Keratinocyte (primary cell): ENCODE results near the gene ATP13A3.

Experiments used
- CTCF ChIP-seq, 3 experiments: IDR thresholded peaks in 1 of 3; conservative IDR thresholded peaks in 1 of 3; optimal IDR thresholded peaks in 1 of 3; 2 replicates in 2 of 3; 3 replicates in 1 of 3; pipeline versions ENCODE3 to v1.5.1; 2011; ENCODE audit warnings: low read length in 3 of 3, mild to moderate bottlenecking in 3 of 3, moderate library complexity in 2 of 3, control low read depth in 1 of 3, inconsistent platforms in 1 of 3; ENCODE audit not compliant: insufficient read depth in 2 of 3; ENCODE audit errors: extremely low read depth in 1 of 3
- EZH2 ChIP-seq: IDR thresholded peaks from one replicate; pipeline ENCODE4 v1.6.1; 2012; ENCODE audit warnings: inconsistent platforms, mild to moderate bottlenecking, low read length, moderate library complexity

- TF ChIP-seq CTCF (optimal IDR thresholded peaks at IDR 0.05 in 1 of 3, IDR thresholded peaks at IDR 0.05 in 1 of 3, conservative IDR thresholded peaks at IDR 0.05 in 1 of 3; ENCODE audit: extremely low read depth in 1 of 3, insufficient read depth in 2 of 3, low read length in 3 of 3): no peak
- no peak for TF ChIP-seq EZH2
Observed at GRCh38 chr3:194455481-194455880, 31.3 kb downstream of the ATP13A3 start.
